Stomach (tissue), 9 donors: ENCODE measurements around the gene ZNF519. TPM values are rescaled to one million over a fixed set of nuclear protein-coding genes. Genes with fewer than 3 reads are reported as not detected.
"Not testable (repeated sequence)": the region's sequence is repeated elsewhere in the genome, so short reads cannot be mapped to it uniquely, and the experiment has no call there.

Experiments used
- DNase-seq, 2 donors: peaks; one replicate each; pipeline versions ENCODE4 v3.0.0 to v3.0.0-alpha.2; 2013 to 2019
- H3K27ac ChIP-seq, 5 donors: fragments of 200-600 bp in 4 of 5; sonication (generic) in 4 of 5; one replicate each; pipeline ENCODE4 v1.5.1; 2013 to 2019; ENCODE audit warnings: mild to moderate bottlenecking in 1 of 5, moderate library complexity in 1 of 5
- H3K27me3 ChIP-seq, 3 donors: fragments of 200-600 bp; sonication (generic); one replicate each; pipeline ENCODE4 v1.5.1; 2017 to 2019; ENCODE audit warnings: mixed run types in 1 of 3
- H3K36me3 ChIP-seq, 4 donors: fragments of 200-600 bp; sonication (generic); 1 replicate in 3 of 4; 2 replicates in 1 of 4; pipeline ENCODE4 v1.5.1; 2016 to 2019
- H3K4me1 ChIP-seq, 4 donors: fragments of 200-600 bp; sonication (generic); one replicate each; pipeline ENCODE4 v1.5.1; 2016 to 2019
- H3K4me3 ChIP-seq, 4 donors: fragments of 200-600 bp; sonication (generic) in 3 of 4; one replicate each; pipeline ENCODE4 v1.5.1; 2016 to 2019; ENCODE audit warnings: mild to moderate bottlenecking in 1 of 4
- H3K9me3 ChIP-seq, 4 donors: fragments of 200-600 bp; sonication (generic); one replicate each; pipeline ENCODE4 v1.5.1; 2016 to 2019
- EP300 ChIP-seq: sonication (generic); formaldehyde crosslinking; IDR thresholded peaks from one replicate; pipeline ENCODE4 v1.6.1; 2017; ENCODE audit warnings: antibody characterized with exemption
- POLR2A ChIP-seq, 4 donors: fragments of 450-650 bp; IDR thresholded peaks; one replicate each; pipeline ENCODE4 v1.6.1; 2016; ENCODE audit warnings: antibody characterized with exemption in 4 of 4, control low read depth in 2 of 4, mild to moderate bottlenecking in 1 of 4, moderate library complexity in 1 of 4
- POLR2AphosphoS5 ChIP-seq, 3 donors: sonication (generic); formaldehyde crosslinking; IDR thresholded peaks; one replicate each; pipeline ENCODE4 v1.6.1; 2016; ENCODE audit warnings: antibody characterized with exemption in 3 of 3
- WGBS, 5 donors: extraction: QIAGEN DNeasy Blood & Tissue Kit in 3 of 5; methylation state at CpG; one replicate each; pipeline versions ENCODE4 v1.1.5 to v1.1.7; 2013 to 2018; 5-methylcytosine and 5-hydroxymethylcytosine counted together
- intact Hi-C: fragments of 100-400 bp; cut with DNase I; formaldehyde crosslinking; loops from one replicate; pipeline ENCODE4 v1.15.1; 2023; ENCODE audit warnings: low total_unique reads
- polyA plus RNA-seq, 3 donors: library from polyadenylated mRNA; stranded (reverse); fragments of 200-250 nt; gene quantifications; one replicate each; pipeline ENCODE4 v1.2.3, GENCODE V29; 2013
- total RNA-seq, 5 donors: library from RNA; depleted of rRNA; stranded (reverse); fragments of >200 nt; gene quantifications; one replicate each; pipeline versions ENCODE4 v1.1.0 to v1.2.3, GENCODE V29; 2014 to 2016
- TF ChIP-seq, protein P1 (sequence below), 7 experiments: fragments of 450-650 bp in 4 of 7; fragments of 200-600 bp in 3 of 7; sonication (generic) in 3 of 7; IDR thresholded peaks; one replicate each; pipeline ENCODE4 v1.5.1; 2016 to 2019; ENCODE audit warnings: antibody characterized with exemption in 7 of 7, control low read depth in 2 of 7, mild to moderate bottlenecking in 1 of 7
- donor health status: healthy with polysubstance abuse.
- donor health status: Bipolar disorder and iron deficiency.
- donor health status: healthy.

Gene ZNF519
- total and polyA plus RNA-seq, 8 donors = 0.58 to 17.4 (median 2.2) TPM; not detected in 1

DNA sequence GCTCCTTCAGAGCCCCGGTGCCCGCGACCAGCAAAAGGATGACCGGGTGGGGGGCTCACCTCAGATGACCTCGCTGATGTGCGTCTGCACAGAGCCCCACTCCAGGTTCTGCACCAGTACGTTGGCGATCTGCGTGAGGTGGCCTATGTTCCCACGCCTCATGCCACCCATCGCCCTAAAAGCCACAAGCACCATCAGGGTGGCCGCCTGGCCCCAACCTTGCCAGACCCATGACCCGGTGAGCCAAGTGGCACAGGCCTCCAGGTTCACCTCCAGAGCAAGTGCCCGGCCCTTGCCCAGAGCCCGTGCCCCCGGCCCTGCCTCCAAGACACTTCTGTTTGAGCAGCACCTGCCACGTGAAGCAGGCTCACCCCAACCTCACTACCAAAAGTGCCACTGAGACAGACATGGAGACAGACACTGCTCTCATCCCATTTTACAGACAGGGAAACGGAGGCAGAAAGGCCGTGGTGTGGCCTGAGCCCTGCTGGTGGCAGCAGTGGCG, 17.7 kb upstream of the ZNF519 start:
- H3K9me3 ChIP-seq, H3K27ac ChIP-seq, intact Hi-C loops, H3K27me3 ChIP-seq, H3K36me3 ChIP-seq, DNase-seq, H3K4me1 ChIP-seq, H3K4me3 ChIP-seq: not testable (repeated sequence)
- WGBS, 5 donors = 91 to 99% (median 94%) methylated on average over 14 to 20 of the region's 20 CpGs

DNA sequence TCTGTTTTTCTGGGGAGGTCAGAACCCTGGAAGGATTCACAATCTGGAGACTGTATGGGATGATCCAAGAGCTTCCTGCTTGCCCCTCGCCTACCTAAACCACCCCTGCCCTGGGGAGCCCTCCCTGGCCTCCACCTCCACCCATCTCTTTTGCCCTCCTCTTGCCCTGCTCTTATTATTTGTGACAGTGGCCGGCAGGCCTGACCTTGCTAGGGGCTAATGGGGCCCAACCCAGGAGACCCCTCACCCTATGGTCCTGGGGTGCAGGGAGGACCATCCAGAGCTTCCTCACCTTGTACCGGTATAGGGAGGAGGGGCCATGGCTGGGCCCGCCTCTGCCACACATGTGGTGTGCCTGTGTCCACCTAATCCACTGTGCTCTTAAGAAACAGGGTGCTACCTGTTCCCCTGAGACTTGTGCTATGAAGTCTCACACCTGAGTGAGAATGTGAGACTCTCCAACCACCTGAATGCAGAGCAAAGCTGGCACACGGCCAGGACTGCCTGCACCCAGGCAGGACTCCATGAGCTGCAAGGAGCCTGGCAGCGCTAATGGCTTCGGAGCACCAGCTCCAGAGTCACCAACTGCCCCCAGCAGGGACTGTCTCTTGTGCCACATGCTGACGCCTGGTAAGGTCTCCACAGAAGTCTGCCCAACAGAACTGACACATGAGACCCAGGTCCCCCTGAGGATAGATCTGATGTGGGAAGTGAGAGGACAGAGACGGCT, 17.1 kb upstream of the ZNF519 start:
- DNase-seq, H3K4me3 ChIP-seq, H3K36me3 ChIP-seq, H3K27ac ChIP-seq, intact Hi-C loops, H3K27me3 ChIP-seq, H3K4me1 ChIP-seq, H3K9me3 ChIP-seq: not testable (repeated sequence)
- WGBS, 5 donors = 58 to 83% (median 73%) methylated on average over 7 to 9 of the region's 9 CpGs

DNA sequence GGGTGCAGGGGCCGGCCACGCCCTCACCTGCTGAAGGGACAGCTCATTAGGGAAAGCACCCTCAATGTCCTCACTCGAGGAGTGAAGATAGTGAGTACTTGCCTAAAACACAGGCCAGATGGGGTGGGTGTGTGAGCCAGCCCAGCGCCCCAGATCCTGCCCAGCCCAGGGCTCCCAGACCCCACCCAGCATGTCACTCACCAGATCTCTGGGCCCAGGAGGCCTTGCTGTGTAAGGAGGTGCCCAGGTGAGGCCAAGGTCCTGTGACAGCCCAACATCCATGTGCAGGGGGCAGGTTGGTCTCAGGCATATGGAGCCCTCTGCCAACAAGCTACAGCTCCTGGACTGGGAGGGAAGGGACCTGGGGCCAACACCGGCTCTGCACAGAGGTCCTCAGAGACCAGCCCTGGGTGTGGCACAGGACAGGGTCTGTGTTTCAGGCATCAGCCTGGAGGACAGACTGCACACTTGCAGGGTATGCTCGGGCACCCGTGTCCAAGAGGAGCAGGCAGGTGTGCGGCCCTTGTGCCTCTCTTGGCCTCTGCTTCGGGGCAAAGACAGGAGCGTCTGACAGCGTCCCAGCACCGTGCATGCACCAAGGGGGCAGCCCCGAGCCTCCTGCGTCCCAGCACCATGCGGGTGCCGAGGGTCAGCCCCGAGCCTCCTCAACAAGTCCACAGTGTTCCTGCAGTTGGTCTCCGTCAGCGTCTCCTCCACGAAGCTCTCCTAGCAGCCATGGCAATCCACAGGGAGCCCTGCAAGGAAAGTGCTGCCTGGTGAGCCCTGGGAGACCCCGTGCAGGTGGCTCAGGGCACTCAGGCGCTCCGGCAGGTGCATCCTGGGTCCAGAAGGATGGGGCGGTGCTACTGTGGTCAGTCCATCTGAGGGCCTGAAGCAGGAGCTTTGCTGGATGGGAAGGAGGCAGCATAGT, 16.0 kb upstream of the ZNF519 start:
- H3K4me3 ChIP-seq, H3K27me3 ChIP-seq, H3K36me3 ChIP-seq, H3K4me1 ChIP-seq, H3K9me3 ChIP-seq, H3K27ac ChIP-seq, intact Hi-C loops, DNase-seq: not testable (repeated sequence)
- 77 to 85% (median 81%) methylated on average over 16 to 24 of the region's 24 CpGs for WGBS, 5 donors

DNA sequence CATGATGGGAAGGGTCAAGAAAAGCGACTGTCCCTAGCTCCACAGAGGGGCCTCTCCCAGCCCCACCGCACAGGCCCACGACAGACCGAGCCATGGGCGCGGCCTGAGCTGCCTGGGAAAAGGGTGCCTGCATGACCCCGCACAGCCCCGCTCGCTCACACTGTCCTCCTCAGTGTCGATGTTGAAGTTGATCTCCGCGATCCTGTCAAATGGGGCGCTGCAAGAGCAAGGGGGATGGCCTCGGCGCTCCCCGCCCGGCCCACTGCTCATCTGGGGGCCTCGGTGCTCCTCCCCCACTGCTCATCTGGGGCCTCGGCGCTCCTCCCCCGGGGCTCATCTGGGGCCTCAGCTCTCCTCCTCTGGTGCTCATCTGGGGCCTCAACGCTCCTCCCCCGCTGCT, 14.5 kb upstream of the ZNF519 start:
- H3K4me1 ChIP-seq, DNase-seq, H3K27ac ChIP-seq, intact Hi-C loops, H3K9me3 ChIP-seq, H3K36me3 ChIP-seq, H3K27me3 ChIP-seq, H3K4me3 ChIP-seq: not testable (repeated sequence)
- WGBS, 5 donors = 82 to 90% (median 86%) methylated on average over 18 to 23 of the region's 23 CpGs

DNA sequence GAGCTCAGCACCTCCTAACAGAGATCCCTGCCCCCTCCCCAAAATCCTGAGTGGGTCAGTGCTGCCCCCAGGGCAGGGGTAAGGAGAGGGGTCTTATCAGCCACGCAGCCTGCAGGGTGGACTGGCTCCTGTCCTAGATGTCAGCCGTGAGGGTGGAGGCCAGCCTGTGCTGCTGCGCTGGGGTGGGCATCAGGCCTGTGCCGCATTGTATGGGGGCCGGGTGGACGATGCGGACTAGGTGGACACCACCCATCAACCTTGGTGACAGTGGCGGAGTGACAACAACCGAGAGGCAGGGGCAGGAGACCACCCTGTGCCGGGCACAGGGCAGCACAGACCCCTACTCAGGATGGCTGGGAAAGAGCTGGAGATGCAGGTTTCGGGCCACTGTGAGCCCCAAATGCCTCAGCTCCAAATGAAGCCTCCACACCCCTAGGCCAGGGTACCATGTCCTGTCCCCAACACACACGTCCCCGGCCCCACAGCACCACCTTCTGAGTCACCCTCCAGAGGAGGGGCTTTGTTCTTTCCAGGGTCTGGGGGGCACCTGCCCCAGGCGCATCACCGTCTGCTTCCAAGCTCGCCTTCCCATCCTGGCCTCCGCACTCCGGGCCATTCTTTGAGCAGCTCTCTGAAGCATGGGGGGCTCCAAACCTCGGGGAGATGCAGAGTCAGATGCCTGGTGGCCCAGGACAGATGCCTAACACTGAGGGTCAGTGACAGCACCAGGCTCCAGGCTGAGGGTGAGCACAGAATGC, 13.5 kb upstream of the ZNF519 start:
- DNase-seq, H3K27me3 ChIP-seq, H3K27ac ChIP-seq, intact Hi-C loops, H3K9me3 ChIP-seq, H3K36me3 ChIP-seq, H3K4me3 ChIP-seq, H3K4me1 ChIP-seq: not testable (repeated sequence)
- WGBS, 5 donors = 70 to 87% (median 80%) methylated on average over 7 to 19 of the region's 19 CpGs

DNA sequence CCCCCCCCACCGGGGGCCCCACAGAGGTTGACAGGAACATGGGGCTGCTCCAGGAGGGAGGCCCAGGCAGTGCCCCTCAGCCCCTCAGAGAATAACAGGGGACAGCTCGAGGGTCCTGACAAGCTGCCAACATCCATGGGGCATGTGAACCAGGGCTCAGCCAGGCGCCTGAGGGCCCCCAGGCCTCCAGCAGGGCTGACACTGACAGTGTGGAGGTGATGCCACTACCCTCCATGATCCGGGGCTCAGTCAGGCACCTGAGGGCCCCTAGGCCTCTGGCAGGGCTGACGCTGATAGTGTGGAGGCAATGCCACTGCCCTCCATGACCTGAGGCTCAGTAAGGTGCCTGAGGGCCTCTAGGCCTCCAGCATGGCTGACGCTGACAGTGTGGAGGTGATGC, 12.8 kb upstream of the ZNF519 start:
- H3K36me3 ChIP-seq, intact Hi-C loops, DNase-seq, H3K4me3 ChIP-seq, H3K9me3 ChIP-seq, H3K27me3 ChIP-seq, H3K27ac ChIP-seq, H3K4me1 ChIP-seq: not testable (repeated sequence)
- WGBS, 5 donors = 76 to 100% (median 80%) methylated on average over 2 to 6 of the region's 6 CpGs

DNA sequence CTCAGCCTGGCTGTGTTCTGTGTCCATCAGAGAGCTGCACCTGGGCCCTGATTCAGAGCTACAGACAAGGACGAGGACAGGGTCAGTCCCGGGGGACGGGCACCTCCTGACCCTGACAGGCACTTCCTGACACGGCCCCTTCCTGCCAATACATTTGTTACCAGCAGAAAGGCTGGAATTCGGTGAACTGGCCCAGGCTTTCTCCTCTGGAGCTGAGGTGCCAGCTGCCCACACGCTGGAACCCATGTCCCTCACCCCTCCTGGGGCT, 12.3 kb upstream of the ZNF519 start:
- H3K9me3 ChIP-seq = no peaks in the 10 kb centered on the region
- H3K4me1 ChIP-seq = no peaks in the 10 kb centered on the region
- no peak for TF ChIP-seq EP300
- TF ChIP-seq, protein P1, sequence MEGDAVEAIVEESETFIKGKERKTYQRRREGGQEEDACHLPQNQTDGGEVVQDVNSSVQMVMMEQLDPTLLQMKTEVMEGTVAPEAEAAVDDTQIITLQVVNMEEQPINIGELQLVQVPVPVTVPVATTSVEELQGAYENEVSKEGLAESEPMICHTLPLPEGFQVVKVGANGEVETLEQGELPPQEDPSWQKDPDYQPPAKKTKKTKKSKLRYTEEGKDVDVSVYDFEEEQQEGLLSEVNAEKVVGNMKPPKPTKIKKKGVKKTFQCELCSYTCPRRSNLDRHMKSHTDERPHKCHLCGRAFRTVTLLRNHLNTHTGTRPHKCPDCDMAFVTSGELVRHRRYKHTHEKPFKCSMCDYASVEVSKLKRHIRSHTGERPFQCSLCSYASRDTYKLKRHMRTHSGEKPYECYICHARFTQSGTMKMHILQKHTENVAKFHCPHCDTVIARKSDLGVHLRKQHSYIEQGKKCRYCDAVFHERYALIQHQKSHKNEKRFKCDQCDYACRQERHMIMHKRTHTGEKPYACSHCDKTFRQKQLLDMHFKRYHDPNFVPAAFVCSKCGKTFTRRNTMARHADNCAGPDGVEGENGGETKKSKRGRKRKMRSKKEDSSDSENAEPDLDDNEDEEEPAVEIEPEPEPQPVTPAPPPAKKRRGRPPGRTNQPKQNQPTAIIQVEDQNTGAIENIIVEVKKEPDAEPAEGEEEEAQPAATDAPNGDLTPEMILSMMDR (IDR thresholded peaks at IDR 0.05) = no peak
- no peak for TF ChIP-seq POLR2AphosphoS5 (IDR thresholded peaks at IDR 0.05)
- no peak for TF ChIP-seq POLR2A (IDR thresholded peaks at IDR 0.05)
- H3K4me3 ChIP-seq = no peak overlapping the region
- no peak for DNase-seq
- H3K36me3 ChIP-seq = no peaks in the 10 kb centered on the region
- 80 to 89% (median 82%) methylated on average over 6 of the region's 6 CpGs; no CpG with 5 or more reads in 1 of the 5 donors for WGBS, 5 donors
- no peak overlapping the region for H3K27ac ChIP-seq
- intact Hi-C loops = no loop called here
- no peaks in the 10 kb centered on the region for H3K27me3 ChIP-seq

DNA sequence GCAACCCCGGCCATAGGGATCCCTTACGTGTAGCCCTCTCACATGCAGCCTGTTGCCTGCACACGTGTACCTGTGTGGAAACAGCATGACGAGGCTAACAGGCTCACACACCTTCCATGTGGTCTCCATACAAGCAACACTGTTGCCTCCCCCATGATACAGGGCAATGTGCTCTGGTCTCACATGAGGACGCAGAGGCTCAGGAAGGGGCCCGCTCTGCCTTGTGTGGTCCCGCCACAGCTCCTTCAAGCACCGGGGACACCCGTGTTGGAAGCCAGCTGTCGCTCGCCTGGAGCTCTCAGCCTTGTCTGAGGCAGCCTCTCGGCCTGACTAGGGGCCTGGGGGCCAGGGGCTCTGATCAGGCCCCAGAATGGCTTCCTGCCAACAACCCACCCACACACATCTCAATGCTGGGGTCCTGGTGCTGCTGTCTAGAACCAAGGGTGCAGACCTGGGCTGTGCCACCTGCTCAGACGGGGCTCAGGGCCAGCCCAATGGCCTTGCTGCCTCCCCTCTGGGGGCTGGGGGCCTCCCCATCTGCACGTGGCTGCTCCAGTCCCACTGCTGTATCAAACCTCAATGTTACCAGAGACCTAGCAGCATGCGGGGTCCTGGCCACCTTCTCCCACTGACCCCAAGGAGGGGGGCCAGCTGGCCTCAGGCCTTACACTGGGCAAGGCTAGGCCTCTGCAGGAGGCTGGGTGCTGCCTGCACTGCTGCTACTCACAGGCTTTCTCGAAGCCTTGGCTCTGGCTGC, 11.8 kb upstream of the ZNF519 start:
- WGBS, 5 donors = 59 to 84% (median 78%) methylated on average over 4 to 16 of the region's 16 CpGs
- intact Hi-C loops = not testable (repeated sequence)

DNA sequence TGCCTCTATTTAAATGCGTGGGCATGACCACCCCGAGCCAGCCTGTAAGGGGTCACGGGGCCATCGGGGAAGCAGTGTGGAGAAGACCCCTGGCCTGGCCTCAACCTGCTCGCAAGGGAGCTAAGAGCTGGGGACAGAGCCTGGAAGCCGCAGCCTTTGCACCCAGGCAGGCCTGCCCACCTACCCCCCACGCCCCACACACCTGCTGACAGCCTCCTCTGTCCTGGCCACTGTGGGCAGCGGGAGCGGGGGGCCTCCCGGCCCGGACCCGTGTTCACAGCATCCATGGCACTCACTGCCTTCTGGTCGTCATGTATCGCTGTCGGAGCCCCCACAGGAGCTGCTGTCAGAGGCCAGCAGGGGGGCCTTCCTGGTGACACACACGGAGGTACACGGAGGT, 11.2 kb upstream of the ZNF519 start:
- H3K4me1 ChIP-seq, intact Hi-C loops, H3K4me3 ChIP-seq, H3K27me3 ChIP-seq, DNase-seq, H3K36me3 ChIP-seq, H3K27ac ChIP-seq, H3K9me3 ChIP-seq: not testable (repeated sequence)
- WGBS, 5 donors = 76 to 91% (median 83%) methylated on average over 11 to 15 of the region's 17 CpGs

More for the DNA sequence above, 11.8 kb upstream of the ZNF519 start:
- H3K4me3 ChIP-seq, H3K4me1 ChIP-seq, H3K9me3 ChIP-seq, H3K27ac ChIP-seq, DNase-seq, H3K36me3 ChIP-seq, H3K27me3 ChIP-seq: not testable (repeated sequence)
